HCT116 (cell line): Measurements from ENCODE around the gene ADARB2.

Source experiments
- CTCF ChIP-seq, 3 experiments: fragments of 200-600 bp in 1 of 3; sonication (generic) in 1 of 3; IDR thresholded peaks in 2 of 3; conservative IDR thresholded peaks in 1 of 3; 2 replicates each; pipeline ENCODE4 v1.5.1; 2012 to 2017; ENCODE audit warnings: low read depth in 2 of 3, low read length in 2 of 3, antibody characterized with exemption in 1 of 3, borderline replicate concordance in 1 of 3, control low read depth in 1 of 3, mild to moderate bottlenecking in 1 of 3, mixed read lengths in 1 of 3, mixed run types in 1 of 3, moderate library complexity in 1 of 3; ENCODE audit not compliant: insufficient read depth in 1 of 3
- EZH2 ChIP-seq: fragments of 200-600 bp; sonication (generic); IDR thresholded peaks from 2 replicates; pipeline ENCODE4 v1.6.1; 2017; ENCODE audit warnings: antibody characterized with exemption, mixed run types
- RAD21 ChIP-seq: IDR thresholded peaks from 2 replicates; pipeline ENCODE4 v1.6.1; 2012; ENCODE audit warnings: low read depth, mild to moderate bottlenecking
- SIN3A ChIP-seq: IDR thresholded peaks from 2 replicates; pipeline ENCODE4 v1.6.1; 2012; ENCODE audit warnings: low read depth
- ZBTB33 ChIP-seq: IDR thresholded peaks from 2 replicates; pipeline ENCODE4 v1.6.1; 2011; ENCODE audit warnings: mild to moderate bottlenecking, low read length, moderate library complexity; ENCODE audit not compliant: insufficient replicate concordance; ENCODE audit errors: extremely low read depth

GRCh38 chr10:1779796-1780195 is 42.5 kb upstream of the ADARB2 start:
- no peak for TF ChIP-seq CTCF (IDR thresholded peaks at IDR 0.05 in 2 of 3, conservative IDR thresholded peaks at IDR 0.05 in 1 of 3; ENCODE audit: borderline replicate concordance in 1 of 3, insufficient read depth in 1 of 3, low read depth in 2 of 3, low read length in 2 of 3)
- no peak for TF ChIP-seq RAD21
- no peak for TF ChIP-seq EZH2
- no peak for TF ChIP-seq ZBTB33
- no peak for TF ChIP-seq SIN3A
